NCI-H226 (cell line): ENCODE data around the gene UNK.

Source experiments
- DNase-seq: peaks from one replicate; pipeline ENCODE4 v3.0.0-alpha.2; 2015

Gene UNK

DNA sequence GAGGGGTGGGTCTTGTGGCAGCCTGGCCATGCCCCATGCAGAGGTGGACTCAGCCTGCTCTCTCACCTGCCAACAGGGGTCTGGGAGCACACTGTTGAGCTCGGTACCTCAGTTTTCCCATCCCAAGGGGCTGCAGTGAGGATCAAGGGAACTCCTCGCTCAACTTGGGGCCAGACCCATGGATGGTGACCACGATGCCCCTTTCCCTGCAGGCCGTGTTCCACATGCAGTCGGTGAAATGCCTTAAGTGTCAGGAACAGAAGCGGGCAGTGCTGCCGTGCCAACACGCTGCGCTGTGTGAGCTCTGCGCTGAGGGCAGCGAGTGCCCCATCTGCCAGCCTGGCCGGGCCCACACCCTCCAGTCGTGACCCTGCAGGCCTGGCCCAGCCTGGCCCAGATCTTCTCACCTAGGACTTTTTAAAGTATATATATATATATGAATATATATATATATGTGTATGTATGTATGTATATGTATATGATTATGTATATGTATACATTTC lies 39.5 kb downstream of the UNK start:
- no peak for DNase-seq

DNA sequence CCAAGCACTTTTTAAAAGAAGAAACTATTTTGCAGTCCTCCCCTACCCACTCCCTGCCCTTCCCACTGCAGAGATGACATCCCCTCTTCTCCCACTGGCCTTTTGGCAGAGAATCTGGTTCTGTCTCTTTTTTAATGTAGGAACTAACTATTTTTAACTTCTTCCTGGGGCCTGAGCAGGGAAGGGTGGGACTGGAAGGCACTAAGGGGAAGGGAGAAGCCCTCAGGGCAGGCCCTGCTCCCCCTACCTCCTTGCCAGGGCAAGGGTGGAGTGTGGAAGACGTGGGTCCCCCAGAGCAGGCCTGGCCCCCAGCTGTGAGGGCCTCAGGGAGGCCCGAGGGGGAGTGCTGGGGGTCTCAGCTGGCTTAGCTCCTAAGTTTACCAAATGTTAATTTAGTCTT lies 40.1 kb downstream of the UNK start:
- DNase-seq = no peak

- DNase-seq = no peak
Measured at GRCh38 chr17:75825149-75825552, 40.5 kb downstream of the UNK start.

- no peak for DNase-seq
Measured at GRCh38 chr17:75825748-75826370, 41.3 kb downstream of the UNK start.

DNA sequence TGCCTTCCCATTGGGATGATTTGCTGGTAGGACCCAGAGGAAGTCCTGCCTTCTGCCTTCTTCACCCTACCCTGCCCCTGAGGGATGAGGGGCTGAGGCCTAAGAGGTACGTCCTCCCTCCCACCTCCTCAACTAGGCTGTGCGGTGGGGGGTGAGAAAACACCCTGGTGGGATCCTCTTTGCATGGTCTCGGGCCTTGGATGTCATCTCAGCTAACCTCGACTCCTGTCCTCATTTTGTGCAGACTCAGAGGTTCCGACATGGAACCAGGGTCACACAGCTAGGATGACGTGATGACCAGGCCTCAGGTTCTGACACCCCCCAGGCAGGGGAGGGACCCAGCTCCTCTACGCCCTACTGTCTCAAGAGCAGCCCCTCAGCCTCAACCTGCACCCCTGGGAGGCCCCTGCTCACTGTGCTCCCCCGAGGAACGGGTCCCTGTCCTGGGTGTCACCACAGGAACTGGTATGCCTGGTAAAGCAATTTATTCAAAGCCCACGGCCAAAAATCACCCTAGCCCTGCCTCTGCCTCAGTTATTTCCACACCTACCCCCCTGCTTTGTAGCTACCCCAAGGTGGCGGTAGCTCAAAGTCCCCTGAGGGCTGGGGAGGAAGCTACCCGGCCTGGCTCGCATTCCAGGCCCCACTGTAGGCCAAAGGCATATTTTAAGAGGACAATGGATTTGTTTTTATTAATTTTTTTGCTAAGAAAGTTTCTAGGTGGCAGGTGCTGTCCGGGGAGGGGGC lies 42.1 kb downstream of the UNK start:
- no peak for DNase-seq

DNA sequence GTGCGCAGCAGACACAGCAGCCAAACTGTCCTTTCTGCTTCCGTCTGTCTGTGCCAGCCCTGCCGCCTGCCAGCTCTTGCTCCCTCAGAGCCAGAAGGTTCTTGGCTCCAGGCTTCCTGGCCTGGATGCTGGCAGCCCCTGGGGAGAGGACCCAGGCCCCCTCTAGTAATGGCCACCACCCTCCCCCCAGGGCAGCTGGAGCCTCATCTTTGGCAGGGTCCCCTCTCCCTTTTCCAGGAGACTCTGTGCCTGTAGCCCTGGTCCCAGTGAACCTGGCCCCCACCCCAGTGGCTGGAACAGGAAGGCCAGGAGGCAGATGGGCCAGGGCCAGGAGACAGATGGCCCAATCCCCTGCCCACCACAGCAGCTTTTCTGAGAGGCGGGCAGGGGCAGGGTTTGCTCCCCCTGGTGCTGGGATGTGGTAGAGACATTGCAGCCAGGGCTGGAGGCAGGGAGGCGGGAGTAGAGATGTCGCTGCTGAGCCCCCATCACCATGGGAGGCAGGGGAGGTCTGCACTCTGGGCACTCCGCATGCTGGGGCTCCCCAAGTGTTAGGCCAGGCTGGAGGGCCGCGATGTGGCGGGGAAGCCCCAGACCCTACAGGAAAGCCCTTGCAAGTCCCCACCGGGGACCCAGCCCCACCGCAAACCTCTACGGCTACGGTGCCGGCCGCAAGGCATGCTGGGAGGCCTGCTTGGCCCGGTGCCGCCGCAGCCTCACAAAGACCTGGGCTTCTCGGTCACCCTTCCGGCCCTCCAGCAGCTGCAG lies 42.9 kb downstream of the UNK start:
- no peak for DNase-seq

- no peak for DNase-seq
Measured at GRCh38 chr17:75828076-75828400, 43.4 kb downstream of the UNK start.

DNA sequence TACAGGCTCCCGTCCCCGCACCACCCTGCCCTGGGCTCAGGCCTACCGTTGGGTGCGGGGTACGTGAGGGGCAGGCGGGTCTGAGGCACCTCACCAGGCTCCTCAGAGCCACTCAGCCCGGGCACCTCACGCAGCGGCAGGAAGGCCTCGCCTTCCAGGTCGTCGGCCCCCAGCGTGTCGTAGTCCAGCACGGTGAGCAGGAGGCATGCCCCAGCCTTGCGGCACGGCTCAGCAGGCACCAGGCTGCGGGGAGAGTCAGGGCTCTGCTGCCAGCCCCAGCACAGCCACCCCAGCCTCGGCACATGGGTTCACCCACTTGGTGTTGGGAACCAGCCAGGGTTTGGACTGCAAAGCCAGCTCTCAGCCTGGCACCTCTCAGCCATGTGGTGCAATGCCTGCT lies 44.1 kb downstream of the UNK start:
- no peak for DNase-seq

DNA sequence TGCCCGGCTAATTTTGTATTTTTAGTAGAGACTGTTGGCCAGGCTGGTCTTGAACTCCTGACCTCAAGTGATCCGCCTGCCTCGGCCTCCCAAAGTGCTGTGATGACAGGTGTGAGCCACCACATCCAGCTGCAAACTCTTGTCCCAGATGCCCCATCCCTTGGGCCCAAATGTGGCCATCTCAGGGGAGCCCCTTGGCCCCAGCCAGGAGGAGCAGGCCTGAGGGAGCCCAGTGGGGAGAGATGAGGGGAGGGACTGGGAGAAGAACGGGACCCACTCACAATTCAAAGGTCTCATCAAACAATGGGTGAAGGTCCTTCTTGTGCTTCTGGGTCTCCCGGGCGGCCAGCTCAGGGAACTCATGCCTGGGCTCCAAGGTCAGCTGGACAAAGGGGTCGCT lies 45.1 kb downstream of the UNK start:
- no peak for DNase-seq

GRCh38 chr17:75830164-75831031 lies 45.8 kb downstream of the UNK start:
- DNase-seq = no peak

DNA sequence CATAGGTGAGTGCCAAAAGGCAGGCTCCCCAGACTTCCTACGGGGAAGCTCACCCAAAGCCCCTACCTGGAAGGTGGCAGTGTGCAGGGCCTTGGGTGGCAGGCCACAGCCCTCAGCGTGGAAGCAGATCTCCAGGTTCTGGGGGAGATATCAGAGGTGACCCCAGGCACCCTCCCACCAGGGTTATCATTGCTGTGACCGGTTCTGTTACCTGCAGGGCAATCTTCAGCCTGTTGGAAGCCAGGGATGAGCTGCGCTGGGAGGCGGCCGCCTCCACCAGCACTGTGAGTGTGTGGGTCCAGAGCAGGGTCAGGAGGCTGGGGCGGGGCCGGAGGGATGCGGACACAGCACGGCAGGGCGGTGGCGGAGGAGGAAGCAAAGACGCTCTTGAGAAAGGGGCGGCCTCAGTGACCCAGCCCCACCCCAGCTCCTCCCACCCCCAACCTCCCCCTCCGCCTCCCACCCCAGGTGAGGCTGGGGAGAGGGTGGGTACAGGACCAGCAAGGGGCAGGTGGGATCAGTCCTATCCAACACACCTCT lies 46.5 kb downstream of the UNK start:
- DNase-seq = no peak

DNA sequence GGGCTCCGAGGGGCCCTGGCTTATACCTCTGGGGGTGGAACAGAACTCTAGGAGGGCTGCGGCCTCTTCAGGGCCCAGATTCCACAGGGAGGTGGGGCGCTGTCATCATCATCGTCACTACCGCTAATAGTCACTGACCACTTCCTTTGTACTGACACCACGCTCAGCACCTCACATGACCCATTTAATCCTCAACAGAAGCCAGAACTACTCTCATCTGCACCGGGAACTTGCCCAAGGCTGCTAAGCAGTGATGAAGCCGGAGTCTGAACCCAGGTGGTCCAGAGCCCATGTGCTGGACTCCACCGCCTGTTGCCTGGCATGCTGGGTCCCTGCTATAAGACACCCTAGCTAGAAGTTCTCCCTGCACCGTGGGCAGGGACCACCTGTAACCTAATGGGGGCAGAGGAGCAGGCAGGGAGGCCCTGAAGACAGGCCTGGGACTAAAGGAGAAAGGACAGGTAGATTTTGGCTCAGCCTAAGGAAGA lies 47.6 kb downstream of the UNK start:
- peak; percentile 22 for DNase-seq

DNA sequence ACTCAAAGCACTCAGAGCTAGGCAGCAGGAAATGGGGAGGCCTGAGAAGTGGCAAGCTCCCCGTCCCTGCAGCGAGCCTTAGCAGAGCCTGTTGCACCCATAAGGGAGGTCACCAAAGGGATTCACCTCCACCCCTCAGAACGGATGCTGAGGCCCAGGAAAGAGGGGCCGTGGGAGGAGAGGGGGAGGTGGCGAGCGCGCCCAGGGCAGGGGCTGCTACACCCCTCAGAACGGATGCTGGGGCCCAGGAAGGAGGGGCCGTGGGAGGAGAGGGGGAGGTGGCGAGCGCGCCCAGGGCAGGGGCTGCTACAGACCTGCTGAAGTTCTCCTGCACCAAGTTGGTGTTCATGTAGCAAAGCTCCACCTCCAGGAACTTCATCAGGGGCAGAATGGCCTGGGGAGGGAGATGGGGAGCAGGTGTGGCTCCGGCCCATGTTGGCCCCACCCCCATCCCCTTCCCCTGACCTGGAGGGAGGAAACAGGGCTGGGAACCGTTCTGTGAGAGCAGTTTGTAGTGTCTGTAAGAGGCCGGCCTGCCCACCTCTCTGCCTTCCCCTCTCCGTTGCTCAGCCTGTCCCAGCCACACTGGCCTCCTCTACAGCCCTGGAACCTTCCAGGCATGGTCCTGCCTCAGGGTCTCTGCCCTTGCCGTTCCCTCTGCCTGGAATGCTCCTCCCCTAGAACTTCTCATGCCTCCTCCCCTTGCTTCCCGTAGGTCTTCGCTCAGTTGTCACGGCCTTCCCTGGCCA lies 48.2 kb downstream of the UNK start:
- DNase-seq = no peak

DNA sequence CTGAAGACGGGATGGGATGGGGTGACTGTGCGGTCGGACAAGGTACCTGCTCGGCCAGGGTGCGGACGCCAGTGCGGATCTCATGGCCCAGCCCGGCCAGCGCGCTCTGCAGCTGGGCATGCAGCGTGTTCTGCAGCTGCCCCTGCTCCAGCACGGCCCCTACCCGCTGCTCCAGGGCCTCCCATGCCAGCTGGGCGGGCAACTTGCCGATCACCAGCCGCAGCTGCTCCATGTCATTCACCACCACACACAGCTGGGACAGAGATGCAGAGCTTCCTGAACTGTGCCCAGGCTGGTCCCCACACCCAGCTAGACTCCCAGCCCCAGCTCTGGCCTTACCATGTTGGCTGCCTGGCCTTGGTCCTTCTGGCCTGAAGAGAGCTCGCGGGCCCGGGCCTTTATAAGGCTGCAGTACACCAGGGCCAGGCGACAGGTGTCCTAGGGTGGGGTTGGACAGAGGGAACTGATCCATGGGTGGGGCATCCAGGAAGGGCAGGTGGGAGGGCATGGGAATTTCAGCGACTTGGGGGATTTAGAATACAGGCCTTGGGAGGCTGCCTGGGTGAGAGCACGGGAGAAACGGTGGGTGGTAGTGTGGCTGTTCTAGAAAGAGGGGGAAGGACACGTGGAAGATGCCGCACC lies 49.8 kb downstream of the UNK start:
- DNase-seq = no peak

GRCh38 chr17:75834928-75835653 lies 50.5 kb downstream of the UNK start:
- no peak for DNase-seq

DNA sequence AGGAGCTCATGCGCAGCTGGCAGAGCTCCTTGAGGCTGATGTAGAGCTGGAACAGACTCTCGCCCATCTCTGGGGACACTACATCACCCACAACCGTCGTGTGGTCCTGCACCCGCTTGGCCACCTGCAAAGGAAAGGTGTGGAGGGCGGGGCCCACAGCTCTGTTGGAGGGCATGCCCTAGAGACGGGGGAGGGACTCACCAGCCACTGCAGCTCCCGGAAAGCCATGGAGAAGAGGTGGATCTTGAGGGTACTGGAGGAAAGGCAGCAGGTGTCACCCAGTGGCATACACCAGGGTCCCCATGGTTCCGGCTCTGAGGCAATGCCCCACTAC lies 51.0 kb downstream of the UNK start:
- DNase-seq = no peak

DNA sequence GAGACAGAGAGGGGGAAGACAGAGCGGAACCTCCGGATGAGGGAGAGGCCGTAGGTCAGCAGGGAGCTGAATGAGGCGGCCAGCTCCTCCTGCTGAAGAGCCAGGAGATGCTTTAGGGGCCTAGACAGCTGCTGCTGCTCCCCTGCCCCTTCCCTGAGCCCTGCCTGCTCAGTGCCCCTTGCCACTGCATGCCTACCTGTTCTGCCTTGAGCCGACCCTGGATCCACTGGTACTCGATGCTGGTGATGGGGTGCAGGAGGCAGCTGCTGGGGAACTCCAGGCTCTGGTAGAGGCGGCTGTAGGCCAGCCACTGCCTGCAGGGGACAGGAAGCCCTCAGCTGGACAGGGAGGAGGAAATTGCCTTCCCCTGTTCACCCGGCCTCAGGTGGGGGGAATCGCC lies 52.0 kb downstream of the UNK start:
- no peak for DNase-seq

- DNase-seq = no peak
Measured at GRCh38 chr17:75837899-75838298, 53.3 kb downstream of the UNK start.

GRCh38 chr17:75838410-75838809 lies 53.8 kb downstream of the UNK start:
- DNase-seq = no peak

DNA sequence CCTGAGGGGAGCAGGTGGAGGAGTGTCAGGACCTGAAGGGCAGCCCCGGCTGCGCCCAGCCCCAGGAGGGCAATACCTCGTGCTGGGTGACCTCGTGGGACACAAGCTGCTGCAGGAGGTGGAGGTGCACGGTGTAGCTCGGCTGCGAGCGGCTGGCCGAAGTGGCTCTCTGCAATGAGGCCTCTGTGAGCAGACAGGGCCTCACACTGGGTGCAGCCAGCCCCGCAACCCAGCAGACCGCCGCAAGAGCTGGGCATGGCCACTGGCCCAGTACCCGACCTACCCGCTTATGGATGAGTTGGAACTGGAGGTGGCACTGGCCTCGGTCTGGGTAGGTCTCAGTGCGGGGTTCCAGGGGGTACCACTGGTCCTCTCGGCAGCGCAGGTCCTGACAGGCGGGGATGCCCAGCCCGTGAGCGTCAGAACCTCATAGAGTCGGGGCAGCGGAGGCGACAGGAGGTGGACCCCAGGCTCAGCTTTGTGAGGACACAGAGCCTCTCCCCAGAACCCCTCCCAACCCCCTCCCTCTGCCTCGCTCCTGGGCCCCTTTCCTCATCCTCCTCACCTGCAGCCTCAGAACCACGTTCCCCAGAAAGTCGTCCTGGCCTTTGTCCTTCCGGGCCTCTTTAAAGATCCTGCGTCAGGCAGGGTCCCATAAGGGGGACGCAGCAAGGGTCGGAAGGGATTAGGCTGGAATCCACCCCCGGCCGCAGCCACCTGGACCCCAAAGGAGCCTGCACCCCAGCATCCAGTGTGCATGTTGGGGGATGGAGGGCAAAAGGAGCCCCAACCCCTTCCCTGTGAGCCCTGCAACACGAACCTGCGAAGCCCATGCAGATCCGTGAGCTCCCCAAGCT lies 55.6 kb downstream of the UNK start:
- DNase-seq = no peak
